Adrenal gland (tissue), 12 donors: Measurements from ENCODE around the gene EIF3F. TPM values are rescaled to one million over a fixed set of nuclear protein-coding genes. Genes with fewer than 3 reads are reported as not detected.

Experiments
- DNase-seq, 7 donors: peaks; one replicate each; pipeline ENCODE4 v3.0.0-alpha.2; 2019 to 2020
- H3K27ac ChIP-seq, 5 donors: fragments of 200-600 bp; sonication (generic) in 4 of 5; 1 replicate in 3 of 5; 2 replicates in 2 of 5; pipeline versions ENCODE4 v1.5.1 to v1.8.0; 2016 to 2020; ENCODE audit warnings: mild to moderate bottlenecking in 1 of 5
- H3K27me3 ChIP-seq: fragments of 200-600 bp; 2 replicates; pipeline ENCODE4 v1.8.0; 2021
- H3K36me3 ChIP-seq, 2 donors: fragments of 200-600 bp; replicated peaks in 1 of 2; 1 replicate in 1 of 2; 2 replicates in 1 of 2; pipeline versions ENCODE4 v1.5.1 to v1.8.0; 2018 to 2022
- H3K4me1 ChIP-seq, 2 donors: fragments of 200-600 bp; replicated peaks in 1 of 2; 1 replicate in 1 of 2; 2 replicates in 1 of 2; pipeline versions ENCODE4 v1.5.1 to v1.8.0; 2018 to 2021
- H3K4me3 ChIP-seq, 4 donors: fragments of 200-600 bp; sonication (generic) in 3 of 4; one replicate each; pipeline ENCODE4 v1.5.1; 2016 to 2018
- H3K9me3 ChIP-seq, 3 donors: fragments of 200-600 bp; sonication (generic) in 1 of 3; replicated peaks in 1 of 3; 1 replicate in 2 of 3; 2 replicates in 1 of 3; pipeline versions ENCODE4 v1.5.1 to v1.8.0; 2016 to 2021
- POLR2A ChIP-seq, 2 donors: fragments of 450-650 bp; IDR thresholded peaks; one replicate each; pipeline ENCODE4 v1.6.1; 2017; ENCODE audit warnings: antibody characterized with exemption in 2 of 2, mild to moderate bottlenecking in 2 of 2, moderate library complexity in 1 of 2
- WGBS, 4 donors: extraction: QIAGEN DNeasy Blood & Tissue Kit in 2 of 4; methylation state at CpG; one replicate each; pipeline versions ENCODE4 v1.1.5 to v1.1.7; 2013 to 2017; 5-methylcytosine and 5-hydroxymethylcytosine counted together
- intact Hi-C, 2 donors: fragments of 100-400 bp; cut with DNase I; formaldehyde crosslinking; loops; one replicate each; pipeline versions ENCODE4 v1.14.1 to v1.15.0; 2022 to 2023
- polyA plus RNA-seq, 3 donors: library from polyadenylated mRNA; stranded (reverse); fragments of 200-250 nt in 2 of 3; fragments of 350-450 nt in 1 of 3; fragmentation: Illumina TruSeq in 1 of 3; extraction: RNeasy Lipid Tissue Mini Kit (QIAGEN cat#74804) in 1 of 3; gene quantifications; one replicate each; pipeline ENCODE4 v1.2.3, GENCODE V29; 2013 to 2014
- total RNA-seq, 9 donors: library from RNA; depleted of rRNA in 4 of 9; stranded (reverse); fragments of >200 nt in 4 of 9; fragments of 120-200 nt in 1 of 9; fragmentation: NEBNext Ultra II Directional in 1 of 9; extraction: Animal tissue kit (Norgen Biotek cat#: 25700) in 1 of 9; gene quantifications; one replicate each; pipeline versions ENCODE4 v1.1.0 to v1.2.4, GENCODE V29; 2013 to 2023
- TF ChIP-seq, protein P1 (sequence below), 6 experiments: fragments of 450-650 bp in 4 of 6; fragments of 200-600 bp in 2 of 6; sonication (generic) in 1 of 6; IDR thresholded peaks; 1 replicate in 5 of 6; 2 replicates in 1 of 6; pipeline versions ENCODE4 v1.5.1 to v1.8.0; 2016 to 2021; ENCODE audit warnings: antibody characterized with exemption in 6 of 6, mild to moderate bottlenecking in 2 of 6, moderate library complexity in 1 of 6
- donor health status: healthy with polysubstance abuse.
- donor health status: Bipolar disorder and iron deficiency.
- donor health status: DM: yes; HTN: yes; CAD: no.
- donor health status: DM: no; HTN: no; CAD: no.
- donor health status: DM: no; HTN: no; CAD: no.
- donor health status: DM: yes; HTN: yes; CAD: no.

EIF3F gene
- total and polyA plus RNA-seq, 12 donors: 105 to 366 (median 173) TPM

- intact Hi-C loops: loop anchor here (5.0 kb wide), 1 partner anchor 38 kb away; no protein-coding TSS in a partner anchor
- no peak overlapping the region for H3K4me3 ChIP-seq
- 46 to 68% (median 53%) methylated on average over 5 of the region's 5 CpGs for WGBS, 4 donors
Observed at GRCh38 chr11:8034604-8035190, 47.6 kb downstream of the EIF3F start.

GRCh38 chr11:8035200-8035855 is 48.2 kb downstream of the EIF3F start:
- Histone ChIP-seq H3K36me3 (no peaks in the 10 kb centered on the region), H3K27me3 (no peaks in the 10 kb centered on the region), H3K9me3 (no peaks in the 10 kb centered on the region), H3K4me1 (peaks cover 15 to 27% of the 10 kb centered on the region in 2 donors), H3K4me3 (no peak overlapping the region), H3K27ac (peak overlapping the region in 2 of 5 donors; percentile 65 to 68)
- DNase-seq: peak in 2 of 7 donors; percentile 23 to 89
- TF ChIP-seq, protein P1, sequence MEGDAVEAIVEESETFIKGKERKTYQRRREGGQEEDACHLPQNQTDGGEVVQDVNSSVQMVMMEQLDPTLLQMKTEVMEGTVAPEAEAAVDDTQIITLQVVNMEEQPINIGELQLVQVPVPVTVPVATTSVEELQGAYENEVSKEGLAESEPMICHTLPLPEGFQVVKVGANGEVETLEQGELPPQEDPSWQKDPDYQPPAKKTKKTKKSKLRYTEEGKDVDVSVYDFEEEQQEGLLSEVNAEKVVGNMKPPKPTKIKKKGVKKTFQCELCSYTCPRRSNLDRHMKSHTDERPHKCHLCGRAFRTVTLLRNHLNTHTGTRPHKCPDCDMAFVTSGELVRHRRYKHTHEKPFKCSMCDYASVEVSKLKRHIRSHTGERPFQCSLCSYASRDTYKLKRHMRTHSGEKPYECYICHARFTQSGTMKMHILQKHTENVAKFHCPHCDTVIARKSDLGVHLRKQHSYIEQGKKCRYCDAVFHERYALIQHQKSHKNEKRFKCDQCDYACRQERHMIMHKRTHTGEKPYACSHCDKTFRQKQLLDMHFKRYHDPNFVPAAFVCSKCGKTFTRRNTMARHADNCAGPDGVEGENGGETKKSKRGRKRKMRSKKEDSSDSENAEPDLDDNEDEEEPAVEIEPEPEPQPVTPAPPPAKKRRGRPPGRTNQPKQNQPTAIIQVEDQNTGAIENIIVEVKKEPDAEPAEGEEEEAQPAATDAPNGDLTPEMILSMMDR (IDR thresholded peaks at IDR 0.05): no peak
- TF ChIP-seq POLR2A (IDR thresholded peaks at IDR 0.05): no peak
- WGBS, 4 donors: 65 to 78% (median 72%) methylated on average over 10 to 11 of the region's 11 CpGs
- intact Hi-C loops: loop anchor here in 1 of 2 donors (5.0 kb wide), 1 partner anchor 37 kb away; no protein-coding TSS in a partner anchor

More at GRCh38 chr11:8034604-8035190, 47.6 kb downstream of the EIF3F start:
- Histone ChIP-seq H3K9me3 (no peaks in the 10 kb centered on the region), H3K27me3 (no peaks in the 10 kb centered on the region), H3K36me3 (no peaks in the 10 kb centered on the region), H3K4me1 (peaks cover 15 to 29% of the 10 kb centered on the region in 2 donors), H3K27ac (peak overlapping the region in 2 of 5 donors; percentile 65 to 68)
- DNase-seq: peak in 3 of 7 donors; percentile 21 to 42 (median 35)
- TF ChIP-seq, protein P1 (IDR thresholded peaks at IDR 0.05): no peak
- no peak for TF ChIP-seq POLR2A (IDR thresholded peaks at IDR 0.05)

- TF ChIP-seq POLR2A (IDR thresholded peaks at IDR 0.05): no peak
- TF ChIP-seq, protein P1 (IDR thresholded peaks at IDR 0.05): no peak
- 86 to 87% (median 86%) methylated on average over 5 of the region's 5 CpGs for WGBS, 4 donors
- no peaks in the 10 kb centered on the region for H3K9me3 ChIP-seq
Observed at GRCh38 chr11:8036002-8036802, 49.1 kb downstream of the EIF3F start.

DNA sequence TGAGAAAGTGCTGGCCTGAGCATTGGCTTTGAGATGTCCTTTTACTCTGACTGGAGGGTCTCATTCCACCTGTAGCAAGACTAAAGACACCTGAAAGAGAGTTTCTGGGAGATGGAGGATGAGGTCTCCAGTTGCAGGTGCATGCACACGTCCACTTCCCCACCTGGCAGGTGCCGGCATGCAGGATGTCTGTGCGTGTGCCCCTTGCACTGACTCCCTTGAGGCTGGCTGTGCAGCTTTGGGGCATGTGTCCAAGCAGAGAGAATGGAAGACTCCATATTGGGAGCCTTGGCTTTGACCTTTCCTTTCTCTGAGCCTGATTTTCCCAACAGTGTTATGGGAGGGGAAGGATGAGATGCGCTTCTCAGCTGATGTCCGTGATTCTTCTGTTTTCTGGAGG is 49.8 kb downstream of the EIF3F start:
- peaks cover 15 to 22% of the 10 kb centered on the region in 2 donors for H3K4me1 ChIP-seq

More at GRCh38 chr11:8036002-8036802, 49.1 kb downstream of the EIF3F start:
- H3K36me3 ChIP-seq: no peaks in the 10 kb centered on the region
- intact Hi-C loops: loop anchor here in 1 of 2 donors (5.0 kb wide), 1 partner anchor 36 kb away; no protein-coding TSS in a partner anchor
- H3K27ac ChIP-seq: peak overlapping the region in 2 of 5 donors; percentile 65 to 68
- no peak overlapping the region for H3K4me3 ChIP-seq
- DNase-seq: peak in 2 of 7 donors; percentile 15 to 48
- H3K4me1 ChIP-seq: peaks cover 15 to 22% of the 10 kb centered on the region in 2 donors
- H3K27me3 ChIP-seq: no peaks in the 10 kb centered on the region

More for the DNA sequence above, 49.8 kb downstream of the EIF3F start:
- Histone ChIP-seq H3K36me3 (no peaks in the 10 kb centered on the region), H3K27ac (peak overlapping the region in 1 of 5 donors; percentile 68), H3K27me3 (no peaks in the 10 kb centered on the region), H3K9me3 (no peaks in the 10 kb centered on the region), H3K4me3 (no peak overlapping the region)
- 89 to 95% (median 91%) methylated on average over 4 to 5 of the region's 5 CpGs for WGBS, 4 donors
- intact Hi-C loops: loop anchor here in 1 of 2 donors (5.0 kb wide), 1 partner anchor 35 kb away; no protein-coding TSS in a partner anchor
- TF ChIP-seq, protein P1 (IDR thresholded peaks at IDR 0.05): no peak
- no peak for TF ChIP-seq POLR2A (IDR thresholded peaks at IDR 0.05)
- peak in 2 of 7 donors; percentile 6 to 43 for DNase-seq
